ENCODE measurements around the gene PLEKHA6. TPM values are rescaled to one million over a fixed set of nuclear protein-coding genes. Genes with fewer than 3 reads are reported as not detected.

Gene PLEKHA6
- total RNA-seq, 1 donor from 2014 or later, result 0.21 TPM

GRCh38 chr1:204261746-204262505 lies 97.8 kb downstream of the PLEKHA6 start:
- Mint-ChIP-seq H3K27me3 (ENCODE audit: insufficient read depth) (peaks cover 2% of the 10 kb centered on the region), H3K9me3 (no peaks in the 10 kb centered on the region), H3K4me1 (ENCODE audit: low read depth) (no peaks in the 10 kb centered on the region), H3K27ac (no peak overlapping the region), H3K36me3 (ENCODE audit: low read depth) (no peaks in the 10 kb centered on the region), H3K4me3 (no peak overlapping the region)
- no peak for DNase-seq (ENCODE audit: low spot score)
- intact Hi-C loops (cut with micrococcal nuclease), result no loop called here

GRCh38 chr1:204261266-204261665 lies 98.5 kb downstream of the PLEKHA6 start:
- no peak overlapping the region for H3K4me3 Mint-ChIP-seq
- no peak overlapping the region for H3K27ac Mint-ChIP-seq
- H3K27me3 Mint-ChIP-seq (ENCODE audit: insufficient read depth), result peaks cover 3% of the 10 kb centered on the region
- H3K9me3 Mint-ChIP-seq, result no peaks in the 10 kb centered on the region
- no peak for DNase-seq (ENCODE audit: low spot score)
- no peaks in the 10 kb centered on the region for H3K36me3 Mint-ChIP-seq (ENCODE audit: low read depth)
- H3K4me1 Mint-ChIP-seq (ENCODE audit: low read depth), result no peaks in the 10 kb centered on the region
- intact Hi-C loops (cut with micrococcal nuclease), result no loop called here

GRCh38 chr1:204260601-204261197 lies 99.0 kb downstream of the PLEKHA6 start:
- H3K27ac Mint-ChIP-seq, result no peak overlapping the region
- no peak overlapping the region for H3K4me3 Mint-ChIP-seq
- intact Hi-C loops (cut with micrococcal nuclease), result no loop called here
- no peak for DNase-seq (ENCODE audit: low spot score)
- H3K36me3 Mint-ChIP-seq (ENCODE audit: low read depth), result no peaks in the 10 kb centered on the region
- peaks cover 3% of the 10 kb centered on the region for H3K27me3 Mint-ChIP-seq (ENCODE audit: insufficient read depth)
- H3K4me1 Mint-ChIP-seq (ENCODE audit: low read depth), result no peaks in the 10 kb centered on the region
- H3K9me3 Mint-ChIP-seq, result no peaks in the 10 kb centered on the region

GRCh38 chr1:204259782-204260181 lies 99.9 kb downstream of the PLEKHA6 start:
- peak overlapping the region; percentile 25 for H3K27ac Mint-ChIP-seq

GRCh38 chr1:204259196-204259595 lies 100.5 kb downstream of the PLEKHA6 start:
- Mint-ChIP-seq H3K27me3 (ENCODE audit: insufficient read depth) (peaks cover 5% of the 10 kb centered on the region), H3K4me3 (no peak overlapping the region), H3K9me3 (no peaks in the 10 kb centered on the region), H3K27ac (no peak overlapping the region), H3K4me1 (ENCODE audit: low read depth) (no peaks in the 10 kb centered on the region), H3K36me3 (ENCODE audit: low read depth) (no peaks in the 10 kb centered on the region)
- no peak for DNase-seq (ENCODE audit: low spot score)
- intact Hi-C loops (cut with micrococcal nuclease), result no loop called here

More at GRCh38 chr1:204259782-204260181, 99.9 kb downstream of the PLEKHA6 start:
- Mint-ChIP-seq H3K36me3 (ENCODE audit: low read depth) (no peaks in the 10 kb centered on the region), H3K4me3 (no peak overlapping the region), H3K9me3 (no peaks in the 10 kb centered on the region), H3K4me1 (ENCODE audit: low read depth) (no peaks in the 10 kb centered on the region), H3K27me3 (ENCODE audit: insufficient read depth) (peaks cover 5% of the 10 kb centered on the region)
- intact Hi-C loops (cut with micrococcal nuclease), result no loop called here
- DNase-seq (ENCODE audit: low spot score), result no peak

GRCh38 chr1:204258213-204259115 lies 101.3 kb downstream of the PLEKHA6 start:
- Mint-ChIP-seq H3K9me3 (no peaks in the 10 kb centered on the region), H3K36me3 (ENCODE audit: low read depth) (no peaks in the 10 kb centered on the region), H3K4me3 (no peak overlapping the region), H3K27ac (no peak overlapping the region), H3K4me1 (ENCODE audit: low read depth) (no peaks in the 10 kb centered on the region), H3K27me3 (ENCODE audit: insufficient read depth) (peaks cover 5% of the 10 kb centered on the region)
- DNase-seq (ENCODE audit: low spot score), result no peak
- intact Hi-C loops (cut with micrococcal nuclease), result loop anchor here (1.0 kb wide), 1 partner anchor 105 kb away; no protein-coding TSS in a partner anchor

- Mint-ChIP-seq H3K9me3 (no peaks in the 10 kb centered on the region), H3K36me3 (ENCODE audit: low read depth) (no peaks in the 10 kb centered on the region), H3K27me3 (ENCODE audit: insufficient read depth) (peaks cover 4% of the 10 kb centered on the region), H3K27ac (no peak overlapping the region), H3K4me1 (ENCODE audit: low read depth) (no peaks in the 10 kb centered on the region), H3K4me3 (no peak overlapping the region)
- intact Hi-C loops (cut with micrococcal nuclease), result no loop called here
- no peak for DNase-seq (ENCODE audit: low spot score)
Measured at GRCh38 chr1:204257446-204257845, 102.3 kb downstream of the PLEKHA6 start.

- no peak for DNase-seq (ENCODE audit: low spot score)
- no peak overlapping the region for H3K27ac Mint-ChIP-seq
- no peaks in the 10 kb centered on the region for H3K36me3 Mint-ChIP-seq (ENCODE audit: low read depth)
- H3K4me1 Mint-ChIP-seq (ENCODE audit: low read depth), result no peaks in the 10 kb centered on the region
- intact Hi-C loops (cut with micrococcal nuclease), result no loop called here
- no peak overlapping the region for H3K4me3 Mint-ChIP-seq
- peaks cover 4% of the 10 kb centered on the region for H3K27me3 Mint-ChIP-seq (ENCODE audit: insufficient read depth)
- H3K9me3 Mint-ChIP-seq, result no peaks in the 10 kb centered on the region
Measured at GRCh38 chr1:204256531-204256930, 103.2 kb downstream of the PLEKHA6 start.

GRCh38 chr1:204255966-204256365 lies 103.8 kb downstream of the PLEKHA6 start:
- no peak for DNase-seq (ENCODE audit: low spot score)
- H3K4me3 Mint-ChIP-seq, result no peak overlapping the region
- no peak overlapping the region for H3K27ac Mint-ChIP-seq
- no peaks in the 10 kb centered on the region for H3K9me3 Mint-ChIP-seq
- no peaks in the 10 kb centered on the region for H3K4me1 Mint-ChIP-seq (ENCODE audit: low read depth)
- intact Hi-C loops (cut with micrococcal nuclease), result no loop called here
- no peaks in the 10 kb centered on the region for H3K36me3 Mint-ChIP-seq (ENCODE audit: low read depth)
- peaks cover 4% of the 10 kb centered on the region for H3K27me3 Mint-ChIP-seq (ENCODE audit: insufficient read depth)

- no peak for DNase-seq (ENCODE audit: low spot score)
- Mint-ChIP-seq H3K4me3 (no peak overlapping the region), H3K4me1 (ENCODE audit: low read depth) (no peaks in the 10 kb centered on the region), H3K27ac (no peak overlapping the region), H3K27me3 (ENCODE audit: insufficient read depth) (peaks cover 4% of the 10 kb centered on the region), H3K9me3 (no peaks in the 10 kb centered on the region), H3K36me3 (ENCODE audit: low read depth) (no peaks in the 10 kb centered on the region)
- intact Hi-C loops (cut with micrococcal nuclease), result no loop called here
Measured at GRCh38 chr1:204255225-204255624, 104.5 kb downstream of the PLEKHA6 start.

- H3K9me3 Mint-ChIP-seq, result no peaks in the 10 kb centered on the region
- no peaks in the 10 kb centered on the region for H3K36me3 Mint-ChIP-seq (ENCODE audit: low read depth)
- H3K4me3 Mint-ChIP-seq, result no peak overlapping the region
- no peak overlapping the region for H3K27ac Mint-ChIP-seq
- H3K27me3 Mint-ChIP-seq (ENCODE audit: insufficient read depth), result peaks cover 7% of the 10 kb centered on the region
- intact Hi-C loops (cut with micrococcal nuclease), result no loop called here
- no peak for DNase-seq (ENCODE audit: low spot score)
- H3K4me1 Mint-ChIP-seq (ENCODE audit: low read depth), result no peaks in the 10 kb centered on the region
Measured at GRCh38 chr1:204254031-204254661, 105.6 kb downstream of the PLEKHA6 start.

- no peak overlapping the region for H3K4me3 Mint-ChIP-seq
- intact Hi-C loops (cut with micrococcal nuclease), result no loop called here
- H3K36me3 Mint-ChIP-seq (ENCODE audit: low read depth), result no peaks in the 10 kb centered on the region
- H3K4me1 Mint-ChIP-seq (ENCODE audit: low read depth), result no peaks in the 10 kb centered on the region
- H3K27ac Mint-ChIP-seq, result no peak overlapping the region
- no peaks in the 10 kb centered on the region for H3K9me3 Mint-ChIP-seq
- peaks cover 10% of the 10 kb centered on the region for H3K27me3 Mint-ChIP-seq (ENCODE audit: insufficient read depth)
- DNase-seq (ENCODE audit: low spot score), result no peak
Measured at GRCh38 chr1:204251926-204252689, 107.6 kb downstream of the PLEKHA6 start.
